GM11168 (cell line): ENCODE results near the gene FSD1L.

Experiments used
- in situ Hi-C: fragments of 300-500 bp; cut with MboI; formaldehyde crosslinking; loops from one replicate; pipeline ENCODE4 v1.12.0; 2022; ENCODE audit warnings: low sequenced_read_pairs; ENCODE audit not compliant: unreplicated experiment

The FSD1L gene

GRCh38 chr9:105447814-105448812 lies at the start of gene FSD1L:
Gene FSD1L (plus strand): TSS chr9:105448034. CDS start chr9:105448221, 187 bp downstream.
- in situ Hi-C loops, result loop anchor here (10.0 to 25.0 kb wide), 2 partner anchors 264 to 1837 kb away; partner anchors contain the start of gene RAD23B

GRCh38 chr9:105399117-105399516 lies 48.7 kb upstream of the FSD1L start:
- in situ Hi-C loops, result loop anchor here (10.0 kb wide), 1 partner anchor 144 kb away; no protein-coding TSS in a partner anchor

GRCh38 chr9:105401651-105402050 lies 46.2 kb upstream of the FSD1L start:
- in situ Hi-C loops, result loop anchor here (25.0 kb wide), 1 partner anchor 614 kb away; no protein-coding TSS in a partner anchor

GRCh38 chr9:105403552-105404248 lies 44.1 kb upstream of the FSD1L start:
- in situ Hi-C loops, result loop anchor here (25.0 kb wide), 1 partner anchor 616 kb away; no protein-coding TSS in a partner anchor

DNA sequence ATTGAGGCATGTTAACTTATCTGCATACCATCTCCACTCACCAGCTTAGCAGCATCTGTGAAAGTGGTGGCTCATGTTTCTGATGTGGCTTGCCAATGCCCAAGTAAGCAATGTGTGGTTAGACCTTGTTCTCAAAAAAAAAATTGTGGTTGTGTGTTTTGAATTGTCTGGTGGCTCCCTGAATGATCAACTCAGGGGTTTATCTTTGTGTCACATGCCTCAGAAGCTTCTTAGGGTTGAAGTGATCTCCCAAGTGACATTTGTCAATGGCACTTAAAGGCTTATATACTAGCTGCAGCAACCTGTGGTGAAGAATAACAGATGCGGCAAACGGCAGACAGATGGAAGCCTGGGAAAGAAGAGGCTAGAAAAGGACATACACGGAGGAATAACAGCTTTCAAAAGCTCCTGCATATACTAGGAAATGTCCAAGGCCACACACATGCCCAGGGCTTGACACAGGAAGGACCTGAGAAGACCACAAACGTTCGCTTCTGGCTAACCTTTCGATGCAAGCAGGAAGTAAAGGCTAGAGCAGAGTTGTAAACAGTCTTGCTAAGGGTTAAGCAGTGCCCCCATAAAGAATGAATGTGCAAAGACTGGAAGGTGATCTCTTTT lies 42.2 kb upstream of the FSD1L start:
- in situ Hi-C loops, result loop anchor here (25.0 kb wide), 1 partner anchor 618 kb away; no protein-coding TSS in a partner anchor

DNA sequence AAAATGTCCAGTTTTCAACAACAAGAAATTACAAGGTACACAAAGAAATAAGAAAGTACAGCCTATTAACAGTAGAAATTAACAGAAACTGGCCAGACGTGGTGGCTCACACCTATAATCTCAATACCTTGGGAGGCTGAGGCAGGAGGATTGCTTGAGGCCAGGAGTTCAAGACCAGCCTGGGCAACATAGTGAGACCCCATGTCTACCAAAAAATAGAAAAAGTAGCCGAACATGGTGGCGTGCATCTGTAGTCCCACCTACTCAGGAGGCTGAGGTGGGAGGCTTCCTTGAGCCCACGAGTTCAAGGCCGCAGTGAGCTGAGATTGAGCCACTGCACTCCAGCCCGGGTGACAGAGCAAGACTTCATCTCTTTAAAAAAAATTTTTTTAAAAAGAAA lies 41.5 kb upstream of the FSD1L start:
- in situ Hi-C loops, result loop anchor here (25.0 kb wide), 1 partner anchor 619 kb away; no protein-coding TSS in a partner anchor

DNA sequence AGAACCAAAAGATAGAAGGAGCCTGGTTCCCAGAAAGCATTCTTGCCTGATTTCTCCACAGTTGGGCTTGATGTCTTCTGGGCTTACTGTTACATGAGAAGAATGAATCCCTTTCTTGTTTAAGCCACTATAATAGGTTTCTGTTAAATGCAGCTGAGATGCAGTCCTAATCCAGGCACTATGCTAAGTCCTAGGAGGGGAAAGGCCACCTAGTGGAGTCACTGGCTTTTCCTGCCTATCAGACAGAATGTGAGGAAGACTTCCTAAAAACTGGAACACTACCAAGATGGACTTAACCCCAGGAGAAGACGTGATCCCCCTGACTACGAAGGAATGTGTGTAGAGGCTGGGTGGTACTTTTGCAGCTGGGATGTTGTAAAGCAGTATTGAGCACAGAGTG lies 34.3 kb upstream of the FSD1L start:
- in situ Hi-C loops, result loop anchor here (5.0 to 25.0 kb wide), 4 partner anchors 169 to 626 kb away; partner anchors contain the start of gene SLC44A1

DNA sequence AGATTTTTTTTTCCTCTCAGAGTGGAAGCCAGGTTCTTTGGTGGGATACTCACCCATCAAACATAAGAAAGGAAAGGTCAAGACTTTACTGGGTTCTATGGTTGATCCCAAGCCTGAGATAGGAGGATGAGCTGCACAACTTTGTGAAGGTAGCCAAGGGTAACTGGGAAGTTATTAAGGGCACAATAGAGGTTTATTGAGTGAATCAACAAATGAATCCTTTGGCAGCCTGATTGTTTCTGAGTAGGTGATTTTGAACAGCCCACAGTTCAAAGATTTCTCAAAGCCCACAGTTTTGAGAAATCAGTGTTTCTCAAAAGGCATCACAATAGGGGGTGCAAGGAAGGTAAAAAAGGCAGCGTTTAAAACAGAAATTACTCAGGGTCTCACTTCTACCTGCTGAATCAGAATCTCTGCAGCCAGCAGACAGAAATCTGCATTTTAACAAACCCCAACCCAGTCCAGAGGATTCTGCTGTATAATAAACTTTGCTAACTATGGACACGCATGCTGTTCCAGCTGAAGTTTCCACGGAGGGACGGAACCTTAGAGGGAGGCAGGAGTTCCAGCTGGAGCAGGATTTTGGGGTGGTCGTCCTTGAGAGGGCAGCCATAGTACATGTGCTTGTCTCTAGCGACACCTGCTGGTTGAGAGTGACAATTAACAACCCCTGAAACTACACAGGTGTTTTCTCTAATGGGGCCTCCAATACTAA lies 32.7 kb upstream of the FSD1L start:
- in situ Hi-C loops, result loop anchor here (5.0 to 25.0 kb wide), 4 partner anchors 170 to 628 kb away; partner anchors contain the start of gene SLC44A1

DNA sequence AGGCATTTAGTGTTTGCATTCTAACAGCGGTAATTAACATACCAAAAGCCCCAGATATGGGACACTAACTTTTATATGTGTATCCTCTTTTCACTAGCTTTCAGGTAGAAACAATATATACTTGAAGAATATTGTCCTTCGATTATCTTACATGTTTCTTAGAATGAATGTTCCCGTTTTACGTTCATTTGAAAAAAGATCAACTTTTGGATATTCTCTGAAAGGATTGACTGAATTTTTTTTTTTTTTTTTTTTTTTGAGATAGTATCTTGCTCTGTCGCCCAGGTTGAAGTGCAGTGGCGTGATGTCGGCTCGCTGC lies 32.2 kb upstream of the FSD1L start:
- in situ Hi-C loops, result loop anchor here (10.0 to 25.0 kb wide), 3 partner anchors 171 to 628 kb away; partner anchors contain the start of gene SLC44A1

DNA sequence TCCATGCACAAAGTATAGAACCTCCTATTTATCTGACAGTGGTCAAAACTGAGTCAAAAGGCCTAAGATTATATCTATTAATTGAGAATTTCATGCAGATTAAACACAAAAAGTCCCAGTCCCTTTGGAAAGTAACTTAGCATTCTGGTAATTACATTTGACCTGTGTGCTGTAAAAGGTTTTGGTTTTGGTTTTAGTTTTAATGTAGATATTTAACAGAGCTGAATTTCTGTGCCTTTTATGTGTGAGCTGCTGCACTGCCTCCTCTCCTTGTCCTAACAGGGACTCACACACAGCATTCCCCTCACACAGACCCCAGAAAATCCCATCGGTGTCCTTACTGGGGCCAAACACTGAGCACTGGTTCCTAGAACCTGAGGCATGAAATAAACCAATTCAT lies 31.0 kb upstream of the FSD1L start:
- in situ Hi-C loops, result loop anchor here (10.0 to 25.0 kb wide), 3 partner anchors 172 to 630 kb away; partner anchors contain the start of gene SLC44A1

- in situ Hi-C loops, result loop anchor here (10.0 to 25.0 kb wide), 3 partner anchors 174 to 632 kb away; partner anchors contain the start of gene SLC44A1
Observed at GRCh38 chr9:105418588-105419500, 29.0 kb upstream of the FSD1L start.

- in situ Hi-C loops, result loop anchor here (10.0 to 25.0 kb wide), 3 partner anchors 175 to 633 kb away; partner anchors contain the start of gene SLC44A1
Observed at GRCh38 chr9:105419816-105420597, 27.8 kb upstream of the FSD1L start.

DNA sequence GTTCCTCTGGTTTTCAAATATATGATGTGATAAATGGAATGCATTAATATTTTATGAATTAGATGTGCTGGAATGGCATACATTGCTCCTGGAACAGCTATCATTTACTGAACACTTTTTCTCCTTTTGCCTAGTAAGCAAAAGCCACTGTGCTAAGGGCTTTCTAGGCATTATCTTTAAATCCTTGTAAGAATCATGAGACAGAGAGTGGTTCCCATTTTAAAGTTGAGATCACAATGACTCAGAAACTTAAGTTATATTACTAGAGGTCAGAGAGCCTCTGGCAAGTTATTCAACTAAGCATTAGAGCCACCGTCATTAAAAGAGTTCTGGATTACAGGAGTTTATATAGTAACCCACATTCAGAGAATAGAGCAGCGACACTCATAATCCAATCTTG lies 26.7 kb upstream of the FSD1L start:
- in situ Hi-C loops, result loop anchor here (25.0 kb wide), 1 partner anchor 634 kb away; no protein-coding TSS in a partner anchor

DNA sequence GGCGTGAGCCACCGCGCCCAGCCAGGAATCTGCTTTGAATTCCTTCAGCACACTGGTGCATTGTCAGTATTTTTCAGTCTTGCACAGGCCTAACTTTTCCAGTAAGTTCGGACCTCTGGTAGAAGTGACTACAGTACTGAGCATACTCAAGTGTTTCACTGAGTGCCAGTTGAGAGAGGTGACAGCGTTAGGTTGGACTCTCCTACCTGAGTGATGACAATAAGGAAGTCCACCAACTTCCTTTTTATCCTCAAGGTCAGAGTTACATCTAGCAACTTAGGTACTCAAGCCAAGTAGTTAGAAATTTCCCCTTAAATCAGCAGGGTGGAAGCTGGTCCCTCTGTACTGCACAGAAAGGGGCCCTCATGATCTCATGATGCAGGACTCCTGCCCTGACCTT lies 26.0 kb upstream of the FSD1L start:
- in situ Hi-C loops, result loop anchor here (25.0 kb wide), 1 partner anchor 635 kb away; no protein-coding TSS in a partner anchor

- in situ Hi-C loops, result loop anchor here (25.0 kb wide), 1 partner anchor 286 kb away; no protein-coding TSS in a partner anchor
Observed at GRCh38 chr9:105425816-105426433, 21.9 kb upstream of the FSD1L start.

DNA sequence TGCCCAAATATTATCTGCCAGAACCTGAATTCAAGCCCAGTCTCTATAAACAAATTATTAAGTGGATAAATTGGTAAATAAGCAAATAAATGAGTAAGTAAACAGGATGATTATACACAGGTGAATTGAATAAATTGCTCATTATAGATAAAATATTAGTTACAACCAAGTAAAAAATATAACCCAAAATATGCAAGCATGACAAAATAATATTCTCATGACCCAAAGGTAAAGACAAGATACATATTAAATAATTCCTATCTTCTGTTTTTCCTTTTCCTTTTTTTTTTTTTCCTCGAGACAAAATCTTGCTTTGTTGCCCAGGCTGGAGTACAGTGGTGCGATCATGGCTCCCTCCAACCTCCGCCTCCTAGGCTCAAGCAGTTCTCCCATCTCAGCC lies 21.2 kb upstream of the FSD1L start:
- in situ Hi-C loops, result loop anchor here (25.0 kb wide), 1 partner anchor 286 kb away; no protein-coding TSS in a partner anchor
